Measurements from ENCODE around the gene MYO3B.

MYO3B gene

GRCh38 chr2:170177950-170178781 lies at the start of gene MYO3B:
TSS of gene MYO3B (plus strand) at chr2:170178147. CDS start at chr2:170178288, 141 bp downstream.
- in situ Hi-C loops (cut with MboI; ENCODE audit: low sequenced_read_pairs), result no loop called here

- in situ Hi-C loops (cut with MboI; ENCODE audit: low sequenced_read_pairs), result no loop called here
Measured at GRCh38 chr2:170139276-170139967, 38.5 kb upstream of the MYO3B start.

- in situ Hi-C loops (cut with MboI; ENCODE audit: low sequenced_read_pairs), result no loop called here
Measured at GRCh38 chr2:170140561-170140960, 37.4 kb upstream of the MYO3B start.

- in situ Hi-C loops (cut with MboI; ENCODE audit: low sequenced_read_pairs), result no loop called here
Measured at GRCh38 chr2:170141865-170142264, 36.1 kb upstream of the MYO3B start.

- in situ Hi-C loops (cut with MboI; ENCODE audit: low sequenced_read_pairs), result no loop called here
Measured at GRCh38 chr2:170142502-170142901, 35.4 kb upstream of the MYO3B start.

GRCh38 chr2:170143045-170143717 lies 34.8 kb upstream of the MYO3B start:
- in situ Hi-C loops (cut with MboI; ENCODE audit: low sequenced_read_pairs), result no loop called here

- in situ Hi-C loops (cut with MboI; ENCODE audit: low sequenced_read_pairs), result no loop called here
Measured at GRCh38 chr2:170144761-170145160, 33.2 kb upstream of the MYO3B start.

GRCh38 chr2:170145191-170145590 lies 32.8 kb upstream of the MYO3B start:
- in situ Hi-C loops (cut with MboI; ENCODE audit: low sequenced_read_pairs), result no loop called here

- in situ Hi-C loops (cut with MboI; ENCODE audit: low sequenced_read_pairs), result no loop called here
Measured at GRCh38 chr2:170145675-170146432, 32.1 kb upstream of the MYO3B start.

GRCh38 chr2:170146784-170147183 lies 31.2 kb upstream of the MYO3B start:
- in situ Hi-C loops (cut with MboI; ENCODE audit: low sequenced_read_pairs), result no loop called here

GRCh38 chr2:170147576-170147975 lies 30.4 kb upstream of the MYO3B start:
- in situ Hi-C loops (cut with MboI; ENCODE audit: low sequenced_read_pairs), result no loop called here

- in situ Hi-C loops (cut with MboI; ENCODE audit: low sequenced_read_pairs), result no loop called here
Measured at GRCh38 chr2:170148161-170148560, 29.8 kb upstream of the MYO3B start.

GRCh38 chr2:170152421-170152820 lies 25.5 kb upstream of the MYO3B start:
- in situ Hi-C loops (cut with MboI; ENCODE audit: low sequenced_read_pairs), result no loop called here

- in situ Hi-C loops (cut with MboI; ENCODE audit: low sequenced_read_pairs), result no loop called here
Measured at GRCh38 chr2:170155022-170155722, 22.8 kb upstream of the MYO3B start.

GRCh38 chr2:170155723-170156253 lies 22.2 kb upstream of the MYO3B start:
- in situ Hi-C loops (cut with MboI; ENCODE audit: low sequenced_read_pairs), result no loop called here

GRCh38 chr2:170156592-170156991 lies 21.4 kb upstream of the MYO3B start:
- in situ Hi-C loops (cut with MboI; ENCODE audit: low sequenced_read_pairs), result no loop called here

- in situ Hi-C loops (cut with MboI; ENCODE audit: low sequenced_read_pairs), result no loop called here
Measured at GRCh38 chr2:170157025-170157684, 20.8 kb upstream of the MYO3B start.

- in situ Hi-C loops (cut with MboI; ENCODE audit: low sequenced_read_pairs), result no loop called here
Measured at GRCh38 chr2:170159060-170159459, 18.9 kb upstream of the MYO3B start.

GRCh38 chr2:170161516-170162270 lies 16.3 kb upstream of the MYO3B start:
- in situ Hi-C loops (cut with MboI; ENCODE audit: low sequenced_read_pairs), result no loop called here

Data from HL-60/S4 treated with phorbol 12-myristate 13-acetate at 8.2 ng/mL for 4 days and 3 days (cell line).